K562 (cell line): ENCODE data around the gene GJC2. TPM values are rescaled to one million over a fixed set of nuclear protein-coding genes. Genes with fewer than 3 reads are reported as not detected.

Experiments
- ATAC-seq: fragments of 200-7000 bp; cut with Tn5 transposase; 3 replicates; pipeline ENCODE4 v1.9.1; 2020; ENCODE audit warnings: moderate library complexity
- BruUV-seq: library from RNA; stranded (reverse); fragments of 400-500 nt; replicated peaks from 2 replicates; lab custom pipeline; 2021; lab: Mats Ljungman, UMichigan
- CTCF ChIA-PET: fragments of 300-600 bp; formaldehyde crosslinking; extraction: SDS; loops from one replicate; lab custom pipeline; 2021; ENCODE audit warnings: low intra/inter-chr PET ratio; lab: Yijun Ruan, JAX
- POLR2A ChIA-PET: fragments of 300-600, 350-650 bp; sonication (Branson Sonifier 250); formaldehyde crosslinking; extraction: SDS; loops from one replicate; lab custom pipeline; 2021; ENCODE audit warnings: antibody characterized with exemption, inconsistent platforms; lab: Yijun Ruan, JAX
- DNase-seq, 4 experiments: peaks; one replicate each; pipeline versions ENCODE4 v3.0.0 to v3.0.0-alpha.2; 2011 to 2018; ENCODE audit warnings: low spot score in 3 of 4, mixed read lengths in 3 of 4; ENCODE audit errors: extremely low read depth in 1 of 4
- FAIRE-seq: peaks from 2 replicates; lab custom pipeline; 2011; peaks lifted over from hg19 to GRCh38; lab: Jason Lieb, UNC
- H2AFZ ChIP-seq: 2 replicates; pipeline ENCODE4 v1.6.0; 2011; ENCODE audit warnings: low read depth, low read length, control low read depth, inconsistent platforms
- H3K27ac ChIP-seq: fragments of 200-600 bp; 3 replicates; pipeline ENCODE4 v1.8.0; 2011; ENCODE audit warnings: low read depth, mild to moderate bottlenecking, control low read depth, inconsistent platforms, low read length, moderate library complexity, mixed read lengths; ENCODE audit errors: extremely low read depth
- H3K27me3 ChIP-seq, 2 experiments: fragments of 300-600 bp in 1 of 2; 2 replicates in 1 of 2; 3 replicates in 1 of 2; pipeline versions ENCODE4 v1.6.0 to v1.8.0; 2011; ENCODE audit warnings: inconsistent platforms in 2 of 2, low read length in 2 of 2, mild to moderate bottlenecking in 1 of 2, mixed read lengths in 1 of 2, moderate library complexity in 1 of 2; ENCODE audit not compliant: control insufficient read depth in 2 of 2, insufficient read depth in 2 of 2
- H3K36me3 ChIP-seq: fragments of 300-600 bp; 3 replicates; pipeline ENCODE4 v1.8.0; 2011; ENCODE audit warnings: mild to moderate bottlenecking, low read length, inconsistent platforms; ENCODE audit not compliant: control insufficient read depth, insufficient read depth
- H3K4me1 ChIP-seq, 2 experiments: fragments of 200-600 bp in 1 of 2; replicated peaks in 1 of 2; 2 replicates in 1 of 2; 3 replicates in 1 of 2; pipeline versions ENCODE4 v1.5.1 to v1.8.0; 2011; ENCODE audit warnings: inconsistent platforms in 2 of 2, low read length in 2 of 2, mild to moderate bottlenecking in 1 of 2, mixed read lengths in 1 of 2, moderate library complexity in 1 of 2; ENCODE audit not compliant: control insufficient read depth in 2 of 2, insufficient read depth in 2 of 2
- H3K4me2 ChIP-seq: 2 replicates; pipeline ENCODE4 v1.6.1; 2011; ENCODE audit warnings: low read length, control low read depth, inconsistent platforms, mixed read lengths; ENCODE audit not compliant: insufficient read depth
- H3K4me3 ChIP-seq: fragments of 200-600 bp; sonication (generic), shearing (Covaris generic); 2 replicates; pipeline ENCODE4 v1.5.1; 2016; ENCODE audit warnings: control low read depth, inconsistent platforms
- H3K79me2 ChIP-seq: fragments of 200-600 bp; 3 replicates; pipeline ENCODE4 v1.8.0; 2011; ENCODE audit warnings: low read length, inconsistent platforms; ENCODE audit not compliant: control insufficient read depth, insufficient read depth
- H3K9ac ChIP-seq, 2 experiments: 2 replicates each; pipeline versions ENCODE4 v1.6.0 to v1.6.1; 2011; ENCODE audit warnings: low read depth in 2 of 2, low read length in 2 of 2, control low read depth in 1 of 2, inconsistent platforms in 1 of 2, mild to moderate bottlenecking in 1 of 2, mixed read lengths in 1 of 2; ENCODE audit not compliant: insufficient read depth in 1 of 2
- H3K9me1 ChIP-seq: one replicate; pipeline ENCODE4 v1.6.0; 2011; ENCODE audit warnings: inconsistent platforms, mild to moderate bottlenecking, low read length, moderate library complexity; ENCODE audit not compliant: control insufficient read depth, insufficient read depth
- H3K9me3 ChIP-seq: replicated peaks from 2 replicates; pipeline ENCODE4 v1.5.1; 2011; ENCODE audit warnings: low read depth, low read length, inconsistent platforms; ENCODE audit not compliant: control insufficient read depth, insufficient read depth
- H4K20me1 ChIP-seq: replicated peaks from 2 replicates; pipeline ENCODE4 v1.6.1; 2011; ENCODE audit warnings: low read length, inconsistent platforms, mixed read lengths; ENCODE audit not compliant: control insufficient read depth, insufficient read depth
- HNRNPLL ChIP-seq: fragments of 200-400 bp; formaldehyde crosslinking; IDR thresholded peaks from 2 replicates; pipeline ENCODE4 v1.6.1; 2017; ENCODE audit warnings: low read length, low read depth, mild to moderate bottlenecking; ENCODE audit not compliant: poor library complexity, severe bottlenecking
- MTA2 ChIP-seq: fragments of 450-650 bp; IDR thresholded peaks from 2 replicates; pipeline ENCODE4 v1.6.1; 2016; ENCODE audit warnings: low read depth
- NR2C1 ChIP-seq, 2 experiments: fragments of 450-650 bp; IDR thresholded peaks; 2 replicates each; pipeline ENCODE4 v1.6.1; 2017; ENCODE audit warnings: mild to moderate bottlenecking in 2 of 2, antibody characterized with exemption in 1 of 2, inconsistent platforms in 1 of 2, missing compliant biosample characterization in 1 of 2, missing genetic modification characterization in 1 of 2
- TBP ChIP-seq: optimal IDR thresholded peaks from 2 replicates; pipeline ENCODE3; 2011; ENCODE audit warnings: low read depth, low read length, improper control_type of control experiment
- ZNF121 ChIP-seq: sonication (generic); formaldehyde crosslinking; conservative IDR thresholded peaks from 2 replicates; pipeline ENCODE4 v1.8.0; 2022; ENCODE audit warnings: missing genetic modification reagents
- ZNF583 ChIP-seq: fragments of 250-450 bp; sonication (Bioruptor Pico); IDR thresholded peaks from 2 replicates; pipeline ENCODE4 v1.4.0; 2020
- WGBS: fragments of 100-300 bp; shearing (Covaris generic); methylation state at CpG from one replicate; pipeline ENCODE4 v1.1.6; 2016; ENCODE audit warnings: low coverage, mixed read lengths; ENCODE audit not compliant: insufficient coverage; ENCODE audit errors: missing lambda C conversion rate; 5-methylcytosine and 5-hydroxymethylcytosine counted together
- in situ Hi-C: fragments of 300-500 bp; cut with MboI; formaldehyde crosslinking; loops from 4 replicates; pipeline ENCODE4 v1.15.0; 2018; ENCODE audit warnings: inconsistent platforms, mixed read lengths
- intact Hi-C: fragments of 100-400 bp; cut with micrococcal nuclease; formaldehyde crosslinking; loops from 2 replicates; pipeline ENCODE4 v1.14.2; 2022
- polyA plus RNA-seq, 8 experiments: library from polyadenylated mRNA; depleted of rRNA in 4 of 8; stranded (reverse) in 5 of 8; unstranded in 3 of 8; fragments of >200 nt; fragmentation: Nextera tagmentation in 2 of 8; fragmentation: Illumina TruSeq in 1 of 8; extraction: Ambion mirVana in 2 of 8; extraction: Trizol in 1 of 8; gene quantifications; 2 replicates each; pipeline versions ENCODE4 v1.2.1 to v1.2.3, GENCODE V29; 2011 to 2014; ENCODE audit warnings: inconsistent platforms in 1 of 8, missing spikeins in 1 of 8
- total RNA-seq, 7 experiments: library from RNA; depleted of rRNA in 6 of 7; stranded (reverse); fragments of >200 nt in 6 of 7; fragmentation: Illumina TruSeq in 2 of 7; extraction: Trizol in 2 of 7; gene quantifications; 2 replicates each; pipeline versions ENCODE4 v1.2.1 to v1.2.3, GENCODE V29; 2011 to 2021; ENCODE audit warnings: low replicate concordance in 1 of 7
- TF ChIP-seq, protein P1 (sequence below): fragments of 450-650 bp; IDR thresholded peaks from 2 replicates; pipeline ENCODE4 v1.6.1; 2016; ENCODE audit warnings: low read depth
- TF ChIP-seq, protein P2 (sequence below): fragments of 250-450 bp; sonication (Bioruptor Pico); IDR thresholded peaks from 2 replicates; pipeline ENCODE4 v1.8.0; 2022; ENCODE audit warnings: inconsistent platforms

Gene GJC2
- total and polyA plus RNA-seq, 9 of the 15 experiments (the other 6 are each of a cell fraction or from before 2014, with no cell fraction given) = 0.03 to 0.62 (median 0.11) TPM; not detected in 2

DNA sequence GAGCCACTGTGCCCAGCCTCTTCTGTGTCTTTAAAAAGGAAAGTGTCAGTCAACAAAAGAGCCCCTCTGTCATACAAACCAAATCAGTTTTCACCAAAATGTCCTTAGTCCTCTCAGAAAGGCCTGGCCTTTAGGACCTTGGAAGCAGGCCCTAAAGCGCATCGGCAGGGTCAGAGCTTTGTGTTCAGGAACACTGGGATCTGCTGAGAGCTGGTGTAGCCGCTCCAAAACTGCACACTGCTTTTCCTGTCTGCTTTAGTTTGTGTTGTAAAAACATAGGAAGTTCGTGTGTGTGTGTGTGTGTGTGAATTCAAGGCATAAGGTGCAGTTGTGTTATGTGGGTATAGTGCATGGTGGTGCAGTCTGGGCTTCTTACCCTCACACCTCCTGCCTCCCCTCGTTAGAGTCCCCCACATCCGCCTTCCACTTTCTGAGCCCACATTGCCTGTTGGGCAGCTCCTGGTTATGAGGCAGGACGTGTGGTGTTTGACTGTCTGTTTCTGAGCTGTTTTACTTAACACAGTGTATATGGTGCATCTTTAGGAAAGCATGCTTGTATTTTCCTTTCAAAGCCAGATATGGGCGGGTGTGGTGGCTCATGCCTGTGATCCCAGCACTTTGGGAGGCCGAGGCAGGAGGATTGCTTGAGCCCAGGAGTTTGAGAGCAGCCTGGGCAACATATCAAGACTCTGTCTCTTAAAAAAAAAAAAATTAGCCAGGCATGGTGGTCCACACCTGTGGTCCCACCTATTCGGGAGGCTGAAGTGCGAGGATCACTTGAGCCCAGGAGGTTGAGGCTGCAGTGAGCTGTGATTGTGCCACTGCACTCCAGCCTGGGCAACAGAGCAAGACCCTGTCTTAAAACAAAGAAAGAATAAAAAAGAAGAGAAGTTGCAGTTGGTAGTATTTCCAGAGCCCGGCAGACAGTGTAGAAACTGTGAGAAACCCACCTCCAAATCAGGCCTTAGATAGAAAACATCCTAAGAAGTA lies 28.3 kb downstream of the GJC2 start:
- Histone ChIP-seq H2AFZ (no peak overlapping the region), H3K27ac (no peak overlapping the region), H3K36me3 (peaks cover 10% of the 10 kb centered on the region; the same call in 2 of the 3 replicates), H3K4me2 (peak overlapping the region; percentile 62; the same call in 1 of the 2 replicates), H3K4me3 (no peak overlapping the region), H3K9ac (no peak overlapping the region), H3K4me1 (peaks cover 25 to 51% of the 10 kb centered on the region in 2 experiments; a peak in 4 of 5 replicates), H3K27me3 (no peaks in the 10 kb centered on the region), H3K79me2 (peaks cover 4% of the 10 kb centered on the region; the same call in 1 of the 3 replicates), H3K9me3 (no peaks in the 10 kb centered on the region), H3K9me1 (no peaks in the 10 kb centered on the region), H4K20me1 (peaks cover 9% of the 10 kb centered on the region)
- CTCF ChIA-PET = no interaction called here
- in situ Hi-C loops = no loop called here
- WGBS = 68% methylated on average over 12 of the region's 12 CpGs
- intact Hi-C loops = no loop called here
- no TSS peak for BruUV-seq
- ATAC-seq (no peak), DNase-seq (no peak), FAIRE-seq (peak; percentile 11)
- POLR2A ChIA-PET = interaction anchor here (0.6 to 3.7 kb wide), 6 partner anchors 12 to 1270 kb away, joined by 3 to 32 read pairs (median 4); partner anchors contain the start of gene IBA57
- TF ChIP-seq ZNF121 (CRISPR knock-in tag) (peak; percentile 92), ZNF583 (CRISPR knock-in tag) (no peak), MTA2 (no peak), NR2C1 (IDR thresholded peaks at IDR 0.05) (no peak), NR2C1 (tag; IDR thresholded peaks at IDR 0.05) (no peak), HNRNPLL (no peak), TBP (no peak)
- TF ChIP-seq, protein P1, sequence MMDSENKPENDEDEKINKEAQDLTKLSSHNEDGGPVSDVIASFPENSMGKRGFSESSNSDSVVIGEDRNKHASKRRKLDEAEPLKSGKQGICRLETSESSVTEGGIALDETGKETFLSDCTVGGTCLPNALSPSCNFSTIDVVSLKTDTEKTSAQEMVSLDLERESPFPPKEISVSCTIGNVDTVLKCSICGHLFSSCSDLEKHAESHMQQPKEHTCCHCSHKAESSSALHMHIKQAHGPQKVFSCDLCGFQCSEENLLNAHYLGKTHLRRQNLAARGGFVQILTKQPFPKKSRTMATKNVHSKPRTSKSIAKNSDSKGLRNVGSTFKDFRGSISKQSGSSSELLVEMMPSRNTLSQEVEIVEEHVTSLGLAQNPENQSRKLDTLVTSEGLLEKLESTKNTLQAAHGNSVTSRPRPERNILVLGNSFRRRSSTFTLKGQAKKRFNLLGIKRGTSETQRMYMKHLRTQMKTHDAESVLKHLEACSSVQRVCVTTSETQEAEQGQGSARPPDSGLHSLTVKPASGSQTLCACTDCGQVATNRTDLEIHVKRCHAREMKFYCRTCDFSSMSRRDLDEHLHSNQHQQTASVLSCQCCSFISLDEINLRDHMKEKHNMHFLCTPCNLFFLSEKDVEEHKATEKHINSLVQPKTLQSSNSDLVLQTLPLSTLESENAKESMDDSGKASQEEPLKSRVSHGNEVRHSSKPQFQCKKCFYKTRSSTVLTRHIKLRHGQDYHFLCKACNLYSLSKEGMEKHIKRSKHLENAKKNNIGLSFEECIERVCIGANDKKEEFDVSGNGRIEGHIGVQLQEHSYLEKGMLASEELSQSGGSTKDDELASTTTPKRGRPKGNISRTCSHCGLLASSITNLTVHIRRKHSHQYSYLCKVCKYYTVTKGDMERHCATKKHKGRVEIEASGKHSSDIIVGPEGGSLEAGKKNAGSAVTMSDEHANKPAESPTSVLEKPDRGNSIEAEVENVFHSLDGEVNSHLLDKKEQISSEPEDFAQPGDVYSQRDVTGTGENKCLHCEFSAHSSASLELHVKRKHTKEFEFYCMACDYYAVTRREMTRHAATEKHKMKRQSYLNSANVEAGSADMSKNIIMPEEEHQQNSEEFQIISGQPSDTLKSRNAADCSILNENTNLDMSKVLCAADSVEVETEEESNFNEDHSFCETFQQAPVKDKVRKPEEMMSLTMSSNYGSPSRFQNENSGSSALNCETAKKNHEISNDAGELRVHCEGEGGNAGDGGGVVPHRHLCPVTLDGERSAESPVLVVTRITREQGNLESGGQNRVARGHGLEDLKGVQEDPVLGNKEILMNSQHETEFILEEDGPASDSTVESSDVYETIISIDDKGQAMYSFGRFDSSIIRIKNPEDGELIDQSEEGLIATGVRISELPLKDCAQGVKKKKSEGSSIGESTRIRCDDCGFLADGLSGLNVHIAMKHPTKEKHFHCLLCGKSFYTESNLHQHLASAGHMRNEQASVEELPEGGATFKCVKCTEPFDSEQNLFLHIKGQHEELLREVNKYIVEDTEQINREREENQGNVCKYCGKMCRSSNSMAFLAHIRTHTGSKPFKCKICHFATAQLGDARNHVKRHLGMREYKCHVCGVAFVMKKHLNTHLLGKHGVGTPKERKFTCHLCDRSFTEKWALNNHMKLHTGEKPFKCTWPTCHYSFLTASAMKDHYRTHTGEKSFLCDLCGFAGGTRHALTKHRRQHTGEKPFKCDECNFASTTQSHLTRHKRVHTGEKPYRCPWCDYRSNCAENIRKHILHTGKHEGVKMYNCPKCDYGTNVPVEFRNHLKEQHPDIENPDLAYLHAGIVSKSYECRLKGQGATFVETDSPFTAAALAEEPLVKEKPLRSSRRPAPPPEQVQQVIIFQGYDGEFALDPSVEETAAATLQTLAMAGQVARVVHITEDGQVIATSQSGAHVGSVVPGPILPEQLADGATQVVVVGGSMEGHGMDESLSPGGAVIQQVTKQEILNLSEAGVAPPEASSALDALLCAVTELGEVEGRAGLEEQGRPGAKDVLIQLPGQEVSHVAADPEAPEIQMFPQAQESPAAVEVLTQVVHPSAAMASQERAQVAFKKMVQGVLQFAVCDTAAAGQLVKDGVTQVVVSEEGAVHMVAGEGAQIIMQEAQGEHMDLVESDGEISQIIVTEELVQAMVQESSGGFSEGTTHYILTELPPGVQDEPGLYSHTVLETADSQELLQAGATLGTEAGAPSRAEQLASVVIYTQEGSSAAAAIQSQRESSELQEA = no peak
- TF ChIP-seq, protein P2, sequence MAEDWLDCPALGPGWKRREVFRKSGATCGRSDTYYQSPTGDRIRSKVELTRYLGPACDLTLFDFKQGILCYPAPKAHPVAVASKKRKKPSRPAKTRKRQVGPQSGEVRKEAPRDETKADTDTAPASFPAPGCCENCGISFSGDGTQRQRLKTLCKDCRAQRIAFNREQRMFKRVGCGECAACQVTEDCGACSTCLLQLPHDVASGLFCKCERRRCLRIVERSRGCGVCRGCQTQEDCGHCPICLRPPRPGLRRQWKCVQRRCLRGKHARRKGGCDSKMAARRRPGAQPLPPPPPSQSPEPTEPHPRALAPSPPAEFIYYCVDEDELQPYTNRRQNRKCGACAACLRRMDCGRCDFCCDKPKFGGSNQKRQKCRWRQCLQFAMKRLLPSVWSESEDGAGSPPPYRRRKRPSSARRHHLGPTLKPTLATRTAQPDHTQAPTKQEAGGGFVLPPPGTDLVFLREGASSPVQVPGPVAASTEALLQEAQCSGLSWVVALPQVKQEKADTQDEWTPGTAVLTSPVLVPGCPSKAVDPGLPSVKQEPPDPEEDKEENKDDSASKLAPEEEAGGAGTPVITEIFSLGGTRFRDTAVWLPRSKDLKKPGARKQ (CRISPR knock-in tag) = no peak
